ENCODE results near the gene LRCOL1.

- no peak for TF ChIP-seq POLR2A (IDR thresholded peaks at IDR 0.05)
- TF ChIP-seq POLR2AphosphoS5 (IDR thresholded peaks at IDR 0.05) = no peak
- TF ChIP-seq CTCF (IDR thresholded peaks at IDR 0.05) = no peak
Observed at GRCh38 chr12:132591107-132591935, 19.1 kb downstream of the LRCOL1 start.

All from stomach (tissue), 4 donors.